Spleen (tissue), 7 donors: ENCODE results near the gene RBM8A.

Experiments
- POLR2A ChIP-seq, 3 donors: fragments of 450-650 bp; IDR thresholded peaks; one replicate each; pipeline ENCODE4 v1.5.1; 2017; ENCODE audit warnings: antibody characterized with exemption in 3 of 3, mild to moderate bottlenecking in 1 of 3
- POLR2AphosphoS5 ChIP-seq, 3 donors: sonication (generic); formaldehyde crosslinking; IDR thresholded peaks; one replicate each; pipeline ENCODE4 v1.5.1; 2017; ENCODE audit warnings: antibody characterized with exemption in 3 of 3
- TF ChIP-seq, protein P1 (sequence below), 11 experiments: fragments of 200-600 bp in 7 of 11; fragments of 450-650 bp in 4 of 11; sonication (generic) in 4 of 11; IDR thresholded peaks in 8 of 11; conservative IDR thresholded peaks in 3 of 11; 1 replicate in 7 of 11; 2 replicates in 4 of 11; pipeline versions ENCODE4 v1.4.0 to v1.8.0; 2016 to 2021; ENCODE audit warnings: antibody characterized with exemption in 11 of 11, inconsistent platforms in 4 of 11, mild to moderate bottlenecking in 1 of 11
- donor health status: DM: no; HTN: no; CAD: no; lungs with moderate emphysema.
- donor health status: DM: no; HTN: no; CAD: no.
- donor health status: DM: no; HTN: no; CAD: no.

DNA sequence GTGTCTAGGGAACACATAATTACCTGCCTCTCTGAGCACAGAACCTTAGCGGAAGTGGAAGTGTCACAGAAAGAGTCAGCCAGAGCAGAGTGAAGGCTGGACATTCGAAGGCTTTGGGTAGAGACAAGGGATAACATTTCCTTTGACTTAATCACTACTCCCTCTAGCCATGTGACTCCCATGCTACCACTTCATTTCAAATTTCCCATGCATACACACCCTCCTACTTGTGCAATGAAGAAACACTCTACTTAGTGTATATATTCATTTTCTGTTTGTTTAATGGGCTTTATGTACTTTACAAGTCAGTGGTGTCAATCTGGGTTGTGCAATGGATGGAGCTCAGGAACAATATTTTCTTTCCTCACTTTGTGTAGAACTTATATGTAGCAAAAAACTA lies 48.6 kb downstream of the RBM8A start:
- TF ChIP-seq, protein P1, sequence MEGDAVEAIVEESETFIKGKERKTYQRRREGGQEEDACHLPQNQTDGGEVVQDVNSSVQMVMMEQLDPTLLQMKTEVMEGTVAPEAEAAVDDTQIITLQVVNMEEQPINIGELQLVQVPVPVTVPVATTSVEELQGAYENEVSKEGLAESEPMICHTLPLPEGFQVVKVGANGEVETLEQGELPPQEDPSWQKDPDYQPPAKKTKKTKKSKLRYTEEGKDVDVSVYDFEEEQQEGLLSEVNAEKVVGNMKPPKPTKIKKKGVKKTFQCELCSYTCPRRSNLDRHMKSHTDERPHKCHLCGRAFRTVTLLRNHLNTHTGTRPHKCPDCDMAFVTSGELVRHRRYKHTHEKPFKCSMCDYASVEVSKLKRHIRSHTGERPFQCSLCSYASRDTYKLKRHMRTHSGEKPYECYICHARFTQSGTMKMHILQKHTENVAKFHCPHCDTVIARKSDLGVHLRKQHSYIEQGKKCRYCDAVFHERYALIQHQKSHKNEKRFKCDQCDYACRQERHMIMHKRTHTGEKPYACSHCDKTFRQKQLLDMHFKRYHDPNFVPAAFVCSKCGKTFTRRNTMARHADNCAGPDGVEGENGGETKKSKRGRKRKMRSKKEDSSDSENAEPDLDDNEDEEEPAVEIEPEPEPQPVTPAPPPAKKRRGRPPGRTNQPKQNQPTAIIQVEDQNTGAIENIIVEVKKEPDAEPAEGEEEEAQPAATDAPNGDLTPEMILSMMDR (IDR thresholded peaks at IDR 0.05 in 8 of 11, conservative IDR thresholded peaks at IDR 0.05 in 3 of 11) = no peak
- no peak for TF ChIP-seq POLR2A (IDR thresholded peaks at IDR 0.05)
- no peak for TF ChIP-seq POLR2AphosphoS5 (IDR thresholded peaks at IDR 0.05)
